ENCODE data around the gene POM121L2. TPM values are rescaled to one million over a fixed set of nuclear protein-coding genes. Genes with fewer than 3 reads are reported as not detected.
A peak's percentile ranks its signal among the peaks of the same experiment; 100 is the strongest.

Gene POM121L2
- total and polyA plus RNA-seq, 9 of the 15 experiments (the other 6 are each of a cell fraction or from before 2014, with no cell fraction given), result 0.23 to 0.45 TPM; not detected in 7

- TF ChIP-seq CREB5 (CRISPR knock-in tag; IDR thresholded peaks at IDR 0.05), result no peak
- peak; percentile 60 for TF ChIP-seq TAF1 (IDR thresholded peaks at IDR 0.05; ENCODE audit: control insufficient read depth, extremely low read depth, insufficient read depth, low read length, severe bottlenecking)
- no peak for TF ChIP-seq HMG20B (CRISPR knock-in tag; IDR thresholded peaks at IDR 0.05)
- TF ChIP-seq SIX5 (IDR thresholded peaks at IDR 0.05; ENCODE audit: borderline replicate concordance in 1 of 2, insufficient read depth in 1 of 2, low read depth in 1 of 2, low read length in 2 of 2), result no peak
- TF ChIP-seq MTA1 (IDR thresholded peaks at IDR 0.05; ENCODE audit: borderline replicate concordance), result peak; percentile 70
- TF ChIP-seq NFE2L1 (tag; IDR thresholded peaks at IDR 0.05; ENCODE audit: borderline replicate concordance, low read depth), result no peak
- TF ChIP-seq CHD4 (IDR thresholded peaks at IDR 0.05; ENCODE audit: insufficient read depth, insufficient replicate concordance, low read depth, low read length, poor library complexity, severe bottlenecking), result peak; percentile 59
- peak; percentile 91 for TF ChIP-seq ADNP (tag; IDR thresholded peaks at IDR 0.05)
- TF ChIP-seq FOS (IDR thresholded peaks at IDR 0.05; ENCODE audit: extremely low read depth, insufficient read length), result no peak
- TF ChIP-seq ZNF398 (CRISPR knock-in tag; IDR thresholded peaks at IDR 0.05), result no peak
- TF ChIP-seq ZNF316 (IDR thresholded peaks at IDR 0.05), result no peak
- TF ChIP-seq PYGO2 (tag; IDR thresholded peaks at IDR 0.05), result peak; percentile 34; the same call in 1 of the 2 replicates
- TF ChIP-seq NRF1 (conservative IDR thresholded peaks at IDR 0.05 in 1 of 2, IDR thresholded peaks at IDR 0.05 in 1 of 2), result no peak; a peak in 1 of 4 replicates
- TF ChIP-seq ZNF512 (tag; IDR thresholded peaks at IDR 0.05), result peak; percentile 66; the same call in 1 of the 2 replicates
- TF ChIP-seq SNAPC5 (CRISPR knock-in tag; IDR thresholded peaks at IDR 0.05), result no peak
- TF ChIP-seq FOXO4 (CRISPR knock-in tag; IDR thresholded peaks at IDR 0.05), result no peak
- TF ChIP-seq ZNF431 (CRISPR knock-in tag; IDR thresholded peaks at IDR 0.05), result 0 out of 2 replicates have a peak, but pooled peaks have one; percentile 4
- TF ChIP-seq CBFA2T3 (IDR thresholded peaks at IDR 0.05), result peak; percentile 25; the same call in 1 of the 2 replicates
- TF ChIP-seq NONO (IDR thresholded peaks at IDR 0.05; ENCODE audit: low read depth in 2 of 2, low read length in 1 of 2), result no peak
- peak; percentile 19; the same call in 1 of the 2 replicates for TF ChIP-seq SMARCC2 (IDR thresholded peaks at IDR 0.05; ENCODE audit: low read depth)
Observed at GRCh38 chr6:27297857-27298730, 14.0 kb downstream of the POM121L2 start (continued).
